AG04450 (cell line): ENCODE measurements around the gene MSI2. TPM values are rescaled to one million over a fixed set of nuclear protein-coding genes. Genes with fewer than 3 reads are reported as not detected.
A peak's percentile ranks its signal among the peaks of the same experiment; 100 is the strongest.

Experiments used
- CTCF ChIA-PET: fragments of 300-600, 350-600 bp; formaldehyde crosslinking; extraction: SDS; loops from one replicate; lab custom pipeline; 2022; ENCODE audit warnings: antibody characterized with exemption, inconsistent platforms; lab: Charles Lee
- POLR2A ChIA-PET: fragments of 350-600 bp; formaldehyde crosslinking; extraction: SDS; loops from one replicate; lab custom pipeline; 2021; ENCODE audit warnings: antibody characterized with exemption, inconsistent platforms; lab: Yijun Ruan, JAX
- DNase-seq: peaks from one replicate; pipeline ENCODE4 v3.0.0-alpha.2; 2011; ENCODE audit warnings: low read depth, low spot score
- H3K27ac ChIP-seq: one replicate; pipeline ENCODE4 v1.5.1; 2012; ENCODE audit warnings: low read depth, low read length, control low read depth
- H3K27me3 ChIP-seq: one replicate; pipeline ENCODE4 v1.6.0; 2012; ENCODE audit warnings: low read length; ENCODE audit not compliant: control insufficient read depth, insufficient read depth
- H3K4me3 ChIP-seq: 2 replicates; pipeline ENCODE4 v1.5.1; 2011; ENCODE audit warnings: mild to moderate bottlenecking, low read depth, low read length, control low read depth
- H3K9me3 ChIP-seq: 2 replicates; pipeline ENCODE4 v1.5.1; 2012; ENCODE audit warnings: low read length; ENCODE audit not compliant: control insufficient read depth, insufficient read depth
- polyA plus RNA-seq: library from polyadenylated mRNA; depleted of rRNA; stranded (reverse); fragments of >200 nt; gene quantifications from 2 replicates; pipeline ENCODE4 v1.2.3, GENCODE V29; 2011
- TF ChIP-seq, protein P1 (sequence below): IDR thresholded peaks from 2 replicates; pipeline ENCODE4 v1.5.1; 2011; ENCODE audit warnings: low read depth, low read length, control low read depth, inconsistent platforms

The MSI2 gene
- polyA plus RNA-seq, 1 experiment, result 26.2 TPM

DNA sequence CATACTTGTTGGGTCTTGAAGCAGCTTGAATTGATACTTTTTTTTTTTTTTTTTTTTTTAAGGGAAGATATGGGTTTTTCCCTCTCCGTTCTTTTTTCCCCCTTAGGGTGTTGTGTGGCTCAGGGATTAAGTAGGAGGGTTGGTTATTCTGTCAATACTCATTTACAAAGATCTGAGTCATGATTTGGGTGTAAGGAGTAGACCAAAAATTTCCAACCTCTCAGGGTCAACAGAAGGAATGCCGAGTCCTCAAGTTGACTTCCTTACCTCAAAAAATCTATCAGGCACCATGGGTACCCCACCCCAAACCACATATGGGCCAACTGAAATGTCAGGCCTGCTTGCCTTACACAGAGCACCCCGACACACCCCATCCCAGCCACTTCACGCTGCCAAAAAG lies 258.3 kb downstream of the MSI2 start:
- Histone ChIP-seq H3K9me3 (no peaks in the 10 kb centered on the region), H3K4me3 (no peak overlapping the region), H3K27ac (no peak overlapping the region), H3K27me3 (no peaks in the 10 kb centered on the region)
- POLR2A ChIA-PET, result no interaction called here
- no peak for DNase-seq
- TF ChIP-seq, protein P1, sequence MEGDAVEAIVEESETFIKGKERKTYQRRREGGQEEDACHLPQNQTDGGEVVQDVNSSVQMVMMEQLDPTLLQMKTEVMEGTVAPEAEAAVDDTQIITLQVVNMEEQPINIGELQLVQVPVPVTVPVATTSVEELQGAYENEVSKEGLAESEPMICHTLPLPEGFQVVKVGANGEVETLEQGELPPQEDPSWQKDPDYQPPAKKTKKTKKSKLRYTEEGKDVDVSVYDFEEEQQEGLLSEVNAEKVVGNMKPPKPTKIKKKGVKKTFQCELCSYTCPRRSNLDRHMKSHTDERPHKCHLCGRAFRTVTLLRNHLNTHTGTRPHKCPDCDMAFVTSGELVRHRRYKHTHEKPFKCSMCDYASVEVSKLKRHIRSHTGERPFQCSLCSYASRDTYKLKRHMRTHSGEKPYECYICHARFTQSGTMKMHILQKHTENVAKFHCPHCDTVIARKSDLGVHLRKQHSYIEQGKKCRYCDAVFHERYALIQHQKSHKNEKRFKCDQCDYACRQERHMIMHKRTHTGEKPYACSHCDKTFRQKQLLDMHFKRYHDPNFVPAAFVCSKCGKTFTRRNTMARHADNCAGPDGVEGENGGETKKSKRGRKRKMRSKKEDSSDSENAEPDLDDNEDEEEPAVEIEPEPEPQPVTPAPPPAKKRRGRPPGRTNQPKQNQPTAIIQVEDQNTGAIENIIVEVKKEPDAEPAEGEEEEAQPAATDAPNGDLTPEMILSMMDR, result no peak
- CTCF ChIA-PET, result interaction anchor here (0.6 to 2.8 kb wide), 3 partner anchors 17 to 271 kb away, joined by 3 to 8 read pairs (median 5); no protein-coding TSS in a partner anchor

DNA sequence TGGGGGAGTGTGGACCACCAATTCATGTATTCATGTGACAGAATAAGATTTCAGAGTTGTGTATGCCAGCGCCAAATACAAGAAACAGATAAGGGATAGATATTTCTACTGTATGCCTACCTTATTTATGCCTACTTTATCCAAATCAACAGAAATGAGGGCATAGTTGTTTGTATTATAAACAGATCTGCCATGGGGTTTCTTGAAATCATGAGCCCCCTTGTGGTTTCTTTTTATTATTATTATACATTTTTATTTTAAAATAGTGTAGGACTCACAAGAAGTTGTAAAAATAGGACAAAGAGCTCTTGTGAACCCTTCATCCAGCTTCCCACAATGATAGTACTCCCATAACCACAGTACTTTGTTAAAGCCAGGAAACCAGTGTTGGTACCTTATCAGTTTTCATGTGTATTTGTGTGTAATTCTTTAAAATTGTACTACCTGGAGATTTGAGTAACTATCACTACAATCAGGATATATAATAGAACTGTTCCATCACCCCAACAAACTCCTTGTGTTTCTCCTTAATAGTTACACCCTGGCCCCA lies 259.4 kb downstream of the MSI2 start:
- POLR2A ChIA-PET, result no interaction called here
- TF ChIP-seq, protein P1, result 0 out of 2 replicates have a peak, but pooled peaks have one; percentile 4
- Histone ChIP-seq H3K9me3 (no peaks in the 10 kb centered on the region), H3K27ac (no peak overlapping the region), H3K4me3 (no peak overlapping the region), H3K27me3 (no peaks in the 10 kb centered on the region)
- no peak for DNase-seq
- CTCF ChIA-PET, result interaction anchor here (0.5 to 0.9 kb wide), 6 partner anchors 38 to 273 kb away, joined by 3 to 5 read pairs (median 4); no protein-coding TSS in a partner anchor

DNA sequence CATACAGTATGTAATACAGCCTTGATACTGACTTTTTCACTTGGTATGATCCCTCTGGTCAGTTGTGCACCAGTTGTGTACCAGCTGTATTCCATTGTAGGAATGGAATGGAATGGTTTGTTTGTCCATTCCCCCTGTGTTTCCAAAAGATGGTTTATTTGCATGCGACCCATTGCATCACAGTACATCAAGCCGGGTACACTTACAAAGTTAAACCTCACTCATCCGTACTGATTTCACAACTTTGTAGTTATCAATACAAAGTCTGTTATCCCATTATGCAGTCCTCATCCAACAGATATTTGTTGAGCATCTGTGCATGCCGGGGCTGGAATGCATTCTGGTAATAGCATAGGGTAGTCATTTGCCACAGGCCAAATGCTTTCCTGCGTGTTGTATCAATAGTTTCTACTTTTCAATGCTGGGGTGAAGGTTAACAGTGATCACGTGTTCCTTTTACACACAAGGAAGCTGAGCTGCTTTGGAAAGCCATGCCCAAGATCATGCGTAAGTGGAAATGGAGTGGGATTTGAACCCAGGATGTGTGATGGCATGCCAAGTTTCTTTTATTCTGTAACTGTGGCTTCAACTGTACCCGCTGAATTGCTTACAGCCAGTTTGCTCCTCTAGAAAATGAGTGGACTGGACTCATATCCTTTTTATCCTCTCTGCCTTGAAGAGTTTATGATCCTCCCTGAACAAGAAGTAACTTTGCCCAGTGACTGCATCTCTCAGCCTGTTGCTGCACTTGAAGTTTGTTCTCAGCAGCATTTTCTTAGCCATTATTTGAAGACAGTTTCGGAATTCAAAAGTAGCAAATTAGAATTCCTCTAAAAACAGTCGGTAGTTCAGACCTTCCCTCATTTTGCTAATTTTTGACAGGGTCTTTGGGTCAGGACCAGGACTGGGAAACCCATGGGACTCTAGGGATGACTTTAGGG lies 260.2 kb downstream of the MSI2 start:
- TF ChIP-seq, protein P1, result no peak
- H3K27me3 ChIP-seq, result no peaks in the 10 kb centered on the region
- H3K4me3 ChIP-seq, result no peak overlapping the region
- DNase-seq, result no peak
- POLR2A ChIA-PET, result no interaction called here
- H3K27ac ChIP-seq, result no peak overlapping the region
- H3K9me3 ChIP-seq, result no peaks in the 10 kb centered on the region
- CTCF ChIA-PET, result interaction anchor here (0.6 to 1.9 kb wide), 5 partner anchors 78 to 274 kb away, joined by 3 to 6 read pairs (median 5); no protein-coding TSS in a partner anchor

DNA sequence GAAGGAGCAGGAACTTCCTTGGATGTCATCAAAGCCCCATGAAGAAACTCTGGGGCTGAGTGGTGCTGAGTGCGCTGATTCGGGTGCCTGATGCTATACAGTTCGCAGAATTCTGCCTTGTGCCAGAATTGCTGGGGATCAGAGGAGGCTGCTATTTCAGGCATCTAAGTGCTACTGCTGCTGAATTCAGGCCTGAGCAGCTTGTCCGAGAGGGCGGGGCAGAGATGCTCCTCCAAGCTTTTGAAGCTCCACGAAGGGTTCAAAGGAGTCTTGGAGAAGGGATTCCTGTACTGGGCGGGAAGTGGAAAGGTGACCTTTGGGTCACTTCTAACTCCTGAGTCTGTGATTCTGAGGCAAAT lies 260.9 kb downstream of the MSI2 start:
- CTCF ChIA-PET, result interaction anchor here (1.9 kb wide), 1 partner anchor 274 kb away, joined by 6 read pairs; no protein-coding TSS in a partner anchor
- no peak for DNase-seq
- H3K9me3 ChIP-seq, result no peaks in the 10 kb centered on the region
- no peak overlapping the region for H3K27ac ChIP-seq
- H3K4me3 ChIP-seq, result no peak overlapping the region
- no peaks in the 10 kb centered on the region for H3K27me3 ChIP-seq
- TF ChIP-seq, protein P1, result no peak
- POLR2A ChIA-PET, result no interaction called here
